D721Med (cell line): ENCODE measurements around the gene TMED10.

Experiments used
- DNase-seq: peaks from one replicate; pipeline ENCODE4 v3.0.0; 2011; ENCODE audit warnings: low spot score; ENCODE audit not compliant: insufficient read length
- FAIRE-seq: peaks from 2 replicates; lab custom pipeline; 2011; peaks lifted over from hg19 to GRCh38; lab: Jason Lieb, UNC
- TF ChIP-seq, protein P1 (sequence below): IDR thresholded peaks from 2 replicates; pipeline ENCODE4 v1.5.1; 2012; ENCODE audit warnings: mild to moderate bottlenecking, control low read depth; ENCODE audit not compliant: insufficient read depth; ENCODE audit errors: missing control alignments

TMED10 gene

DNA sequence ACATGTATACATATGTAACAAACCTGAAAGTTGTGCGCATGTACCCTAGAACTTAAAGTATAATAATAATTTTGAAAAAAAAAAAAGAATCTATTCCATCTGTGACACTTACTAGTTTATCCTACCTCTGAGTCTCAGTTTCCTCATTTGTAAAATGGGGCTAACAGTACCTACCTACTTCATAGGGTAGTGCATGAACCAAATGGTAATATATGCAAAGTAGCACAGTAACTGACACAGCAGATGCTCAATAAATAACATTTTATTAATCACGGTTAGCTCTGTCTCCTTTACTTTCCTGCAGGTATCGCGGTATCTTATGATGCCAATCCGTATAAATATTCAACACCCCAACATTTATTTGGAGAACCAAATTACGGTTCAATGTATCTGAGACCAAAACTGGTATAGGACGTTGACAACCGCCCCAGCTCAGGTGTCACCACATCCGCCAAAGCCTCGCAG is 703 bp downstream of the TMED10 start:
- no peak for DNase-seq
- FAIRE-seq: no peak
- TF ChIP-seq, protein P1, sequence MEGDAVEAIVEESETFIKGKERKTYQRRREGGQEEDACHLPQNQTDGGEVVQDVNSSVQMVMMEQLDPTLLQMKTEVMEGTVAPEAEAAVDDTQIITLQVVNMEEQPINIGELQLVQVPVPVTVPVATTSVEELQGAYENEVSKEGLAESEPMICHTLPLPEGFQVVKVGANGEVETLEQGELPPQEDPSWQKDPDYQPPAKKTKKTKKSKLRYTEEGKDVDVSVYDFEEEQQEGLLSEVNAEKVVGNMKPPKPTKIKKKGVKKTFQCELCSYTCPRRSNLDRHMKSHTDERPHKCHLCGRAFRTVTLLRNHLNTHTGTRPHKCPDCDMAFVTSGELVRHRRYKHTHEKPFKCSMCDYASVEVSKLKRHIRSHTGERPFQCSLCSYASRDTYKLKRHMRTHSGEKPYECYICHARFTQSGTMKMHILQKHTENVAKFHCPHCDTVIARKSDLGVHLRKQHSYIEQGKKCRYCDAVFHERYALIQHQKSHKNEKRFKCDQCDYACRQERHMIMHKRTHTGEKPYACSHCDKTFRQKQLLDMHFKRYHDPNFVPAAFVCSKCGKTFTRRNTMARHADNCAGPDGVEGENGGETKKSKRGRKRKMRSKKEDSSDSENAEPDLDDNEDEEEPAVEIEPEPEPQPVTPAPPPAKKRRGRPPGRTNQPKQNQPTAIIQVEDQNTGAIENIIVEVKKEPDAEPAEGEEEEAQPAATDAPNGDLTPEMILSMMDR: no peak

DNA sequence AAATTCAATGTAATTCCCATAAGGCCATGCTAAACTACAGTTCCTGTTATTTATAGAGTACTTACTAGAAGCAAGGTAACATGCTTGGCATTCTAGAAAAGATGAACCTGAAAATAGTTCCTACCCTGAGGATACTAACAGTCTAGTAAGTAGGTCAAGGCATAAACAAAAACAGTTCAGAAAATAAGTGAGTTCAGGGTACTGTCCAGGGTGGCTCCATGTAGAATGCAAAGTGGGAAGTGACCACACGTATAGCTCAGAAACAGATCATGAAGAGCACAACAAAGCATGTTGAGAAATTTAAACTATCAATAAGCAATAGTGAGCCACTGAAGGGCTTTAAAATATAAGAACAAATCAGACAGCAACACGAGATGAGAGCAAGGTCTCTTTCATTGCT is 2.3 kb downstream of the TMED10 start:
- no peak for FAIRE-seq
- DNase-seq: no peak
- TF ChIP-seq, protein P1: no peak

DNA sequence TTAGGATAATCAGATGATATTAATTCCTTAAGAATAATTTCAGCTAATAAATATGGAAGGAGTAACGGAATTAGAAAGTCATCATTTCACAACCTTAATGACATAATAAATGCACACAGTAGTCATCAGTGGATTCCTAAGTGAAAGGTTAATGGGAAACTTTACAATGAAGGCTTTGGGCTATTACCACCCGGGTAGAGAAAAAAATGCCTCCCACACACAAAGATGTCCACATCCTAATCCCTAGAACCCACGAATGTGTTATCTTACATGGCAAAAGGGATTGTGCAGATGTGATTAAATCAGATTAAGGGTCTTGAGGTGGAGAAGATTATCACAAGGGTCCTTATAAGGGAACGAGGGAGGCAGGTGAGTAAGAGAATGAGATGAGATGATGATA is 5.6 kb downstream of the TMED10 start:
- DNase-seq (no peak), FAIRE-seq (peak; percentile 25)
- TF ChIP-seq, protein P1: no peak

DNA sequence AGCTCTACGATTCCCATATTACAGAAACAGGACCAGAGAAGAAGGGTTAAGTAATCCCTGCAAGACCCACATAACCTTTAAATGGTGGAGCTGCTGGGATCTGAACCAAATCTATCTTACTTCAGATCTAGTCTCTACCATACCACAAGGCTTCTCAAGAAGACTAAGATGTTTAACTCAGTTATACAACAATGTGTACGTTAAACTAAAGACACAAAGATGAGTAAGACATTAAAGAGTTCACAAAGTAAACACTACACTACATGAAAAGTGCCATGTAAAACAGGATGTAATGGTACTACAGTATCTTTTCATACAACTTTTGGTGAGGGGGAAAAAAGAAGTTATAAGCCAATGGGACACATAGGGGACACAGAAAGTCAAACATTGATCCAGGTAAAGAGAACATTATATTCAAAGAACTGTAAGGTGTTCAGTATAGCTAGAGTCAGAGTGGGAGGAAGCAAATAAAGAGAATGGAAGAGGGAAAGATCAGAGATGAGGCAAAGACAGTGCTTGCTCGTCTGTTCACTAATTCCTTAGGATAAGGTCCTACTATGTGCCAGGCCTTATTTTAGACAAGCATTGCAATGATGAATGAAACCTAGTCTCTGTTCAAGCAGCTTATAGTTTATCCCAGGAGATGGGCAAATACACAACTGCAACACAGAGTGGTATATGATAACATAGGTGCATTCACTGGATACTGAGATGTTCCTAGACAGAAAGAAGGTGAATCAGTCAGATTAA is 7.7 kb downstream of the TMED10 start:
- FAIRE-seq (peak; percentile 16), DNase-seq (no peak)
- TF ChIP-seq, protein P1: no peak

DNA sequence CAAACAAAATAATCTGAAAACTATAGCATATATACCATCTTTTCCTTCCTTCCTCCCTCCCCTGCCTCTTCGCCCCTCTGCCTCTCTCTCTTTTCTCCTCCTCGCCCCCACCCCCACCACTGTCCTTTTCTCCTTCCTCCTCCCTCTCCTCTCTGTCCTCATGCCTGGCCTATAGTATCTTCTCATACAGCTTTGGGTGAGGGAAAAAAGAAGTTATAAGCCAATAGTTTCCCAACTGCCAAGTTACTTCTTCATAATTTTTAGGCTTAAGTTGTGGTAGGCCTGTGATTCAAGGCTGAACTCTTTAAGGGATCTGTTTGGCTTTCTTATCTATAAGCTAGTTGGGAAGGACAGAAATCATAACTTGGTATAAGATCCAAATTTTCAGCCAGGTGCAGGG is 9.1 kb downstream of the TMED10 start:
- DNase-seq (no peak), FAIRE-seq (no peak)
- TF ChIP-seq, protein P1: no peak

DNA sequence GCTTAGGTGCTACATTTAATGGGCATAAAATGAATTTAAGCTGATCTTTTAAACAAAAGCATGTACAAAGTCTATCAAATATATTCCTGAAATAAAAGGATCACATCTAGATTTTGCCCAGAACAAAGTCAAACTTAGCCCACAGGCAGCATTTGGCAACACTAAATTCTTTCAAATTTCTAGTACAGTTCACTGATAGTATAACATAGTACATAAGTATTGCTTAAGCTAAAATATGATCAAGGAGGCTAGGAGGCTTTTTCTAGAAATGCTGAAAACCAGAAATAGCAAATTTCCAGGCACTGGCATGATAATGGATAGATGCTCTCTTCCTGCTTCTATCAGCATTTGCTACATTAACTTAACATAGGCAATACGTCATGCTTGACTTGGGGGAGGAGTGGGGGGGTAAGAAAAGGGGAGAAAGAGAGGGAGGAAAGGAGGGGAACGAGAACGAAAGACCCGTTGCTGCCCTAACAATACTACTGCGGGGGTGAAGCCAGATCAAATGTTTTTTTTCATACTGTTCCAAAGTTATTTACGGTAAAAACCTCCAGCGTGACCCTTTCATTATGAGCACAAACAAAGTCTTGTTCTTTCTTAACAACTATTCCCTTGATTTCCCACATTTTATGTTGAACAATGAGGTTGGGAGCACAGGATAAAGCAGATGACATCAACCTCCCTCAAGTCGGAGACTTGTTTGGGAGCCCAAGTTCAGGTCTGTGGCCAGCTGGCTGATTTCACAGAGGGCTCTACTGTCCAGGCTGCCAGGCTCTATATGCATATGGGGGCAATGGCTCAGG is 10.6 kb downstream of the TMED10 start:
- DNase-seq: no peak
- FAIRE-seq: no peak
- TF ChIP-seq, protein P1: no peak
